K562 (cell line): ENCODE measurements around the gene MCAT. TPM values are rescaled to one million over a fixed set of nuclear protein-coding genes. Genes with fewer than 3 reads are reported as not detected.

Experiments
- ATAC-seq: fragments of 200-7000 bp; cut with Tn5 transposase; 3 replicates; pipeline ENCODE4 v1.9.1; 2020; ENCODE audit warnings: moderate library complexity
- BruUV-seq: library from RNA; stranded (reverse); fragments of 400-500 nt; replicated peaks from 2 replicates; lab custom pipeline; 2021; lab: Mats Ljungman, UMichigan
- CTCF ChIA-PET: fragments of 300-600 bp; formaldehyde crosslinking; extraction: SDS; loops from one replicate; lab custom pipeline; 2021; ENCODE audit warnings: low intra/inter-chr PET ratio; lab: Yijun Ruan, JAX
- POLR2A ChIA-PET: fragments of 300-600, 350-650 bp; sonication (Branson Sonifier 250); formaldehyde crosslinking; extraction: SDS; loops from one replicate; lab custom pipeline; 2021; ENCODE audit warnings: antibody characterized with exemption, inconsistent platforms; lab: Yijun Ruan, JAX
- DNase-seq, 4 experiments: peaks; one replicate each; pipeline versions ENCODE4 v3.0.0 to v3.0.0-alpha.2; 2011 to 2018; ENCODE audit warnings: low spot score in 3 of 4, mixed read lengths in 3 of 4; ENCODE audit errors: extremely low read depth in 1 of 4
- FAIRE-seq: peaks from 2 replicates; lab custom pipeline; 2011; peaks lifted over from hg19 to GRCh38; lab: Jason Lieb, UNC
- H2AFZ ChIP-seq: 2 replicates; pipeline ENCODE4 v1.6.0; 2011; ENCODE audit warnings: low read depth, low read length, control low read depth, inconsistent platforms
- H3K27ac ChIP-seq: fragments of 200-600 bp; 3 replicates; pipeline ENCODE4 v1.8.0; 2011; ENCODE audit warnings: low read depth, mild to moderate bottlenecking, control low read depth, inconsistent platforms, low read length, moderate library complexity, mixed read lengths; ENCODE audit errors: extremely low read depth
- H3K27me3 ChIP-seq, 2 experiments: fragments of 300-600 bp in 1 of 2; 2 replicates in 1 of 2; 3 replicates in 1 of 2; pipeline versions ENCODE4 v1.6.0 to v1.8.0; 2011; ENCODE audit warnings: inconsistent platforms in 2 of 2, low read length in 2 of 2, mild to moderate bottlenecking in 1 of 2, mixed read lengths in 1 of 2, moderate library complexity in 1 of 2; ENCODE audit not compliant: control insufficient read depth in 2 of 2, insufficient read depth in 2 of 2
- H3K36me3 ChIP-seq: fragments of 300-600 bp; 3 replicates; pipeline ENCODE4 v1.8.0; 2011; ENCODE audit warnings: mild to moderate bottlenecking, low read length, inconsistent platforms; ENCODE audit not compliant: control insufficient read depth, insufficient read depth
- H3K4me1 ChIP-seq, 2 experiments: fragments of 200-600 bp in 1 of 2; replicated peaks in 1 of 2; 2 replicates in 1 of 2; 3 replicates in 1 of 2; pipeline versions ENCODE4 v1.5.1 to v1.8.0; 2011; ENCODE audit warnings: inconsistent platforms in 2 of 2, low read length in 2 of 2, mild to moderate bottlenecking in 1 of 2, mixed read lengths in 1 of 2, moderate library complexity in 1 of 2; ENCODE audit not compliant: control insufficient read depth in 2 of 2, insufficient read depth in 2 of 2
- H3K4me2 ChIP-seq: 2 replicates; pipeline ENCODE4 v1.6.1; 2011; ENCODE audit warnings: low read length, control low read depth, inconsistent platforms, mixed read lengths; ENCODE audit not compliant: insufficient read depth
- H3K4me3 ChIP-seq: fragments of 200-600 bp; sonication (generic), shearing (Covaris generic); 2 replicates; pipeline ENCODE4 v1.5.1; 2016; ENCODE audit warnings: control low read depth, inconsistent platforms
- H3K79me2 ChIP-seq: fragments of 200-600 bp; 3 replicates; pipeline ENCODE4 v1.8.0; 2011; ENCODE audit warnings: low read length, inconsistent platforms; ENCODE audit not compliant: control insufficient read depth, insufficient read depth
- H3K9ac ChIP-seq, 2 experiments: 2 replicates each; pipeline versions ENCODE4 v1.6.0 to v1.6.1; 2011; ENCODE audit warnings: low read depth in 2 of 2, low read length in 2 of 2, control low read depth in 1 of 2, inconsistent platforms in 1 of 2, mild to moderate bottlenecking in 1 of 2, mixed read lengths in 1 of 2; ENCODE audit not compliant: insufficient read depth in 1 of 2
- H3K9me1 ChIP-seq: one replicate; pipeline ENCODE4 v1.6.0; 2011; ENCODE audit warnings: inconsistent platforms, mild to moderate bottlenecking, low read length, moderate library complexity; ENCODE audit not compliant: control insufficient read depth, insufficient read depth
- H3K9me3 ChIP-seq: replicated peaks from 2 replicates; pipeline ENCODE4 v1.5.1; 2011; ENCODE audit warnings: low read depth, low read length, inconsistent platforms; ENCODE audit not compliant: control insufficient read depth, insufficient read depth
- H4K20me1 ChIP-seq: replicated peaks from 2 replicates; pipeline ENCODE4 v1.6.1; 2011; ENCODE audit warnings: low read length, inconsistent platforms, mixed read lengths; ENCODE audit not compliant: control insufficient read depth, insufficient read depth
- CREB3 ChIP-seq: fragments of 450-650 bp; conservative IDR thresholded peaks from 2 replicates; pipeline ENCODE4 v1.6.1; 2016; ENCODE audit warnings: missing genetic modification characterization, low read depth, mild to moderate bottlenecking, missing compliant biosample characterization, moderate library complexity
- SPI1 ChIP-seq: IDR thresholded peaks from 2 replicates; pipeline ENCODE4 v1.6.1; 2011; ENCODE audit warnings: low read depth, low read length, control low read depth, borderline replicate concordance
- WGBS: fragments of 100-300 bp; shearing (Covaris generic); methylation state at CpG from one replicate; pipeline ENCODE4 v1.1.6; 2016; ENCODE audit warnings: low coverage, mixed read lengths; ENCODE audit not compliant: insufficient coverage; ENCODE audit errors: missing lambda C conversion rate; 5-methylcytosine and 5-hydroxymethylcytosine counted together
- in situ Hi-C: fragments of 300-500 bp; cut with MboI; formaldehyde crosslinking; loops from 4 replicates; pipeline ENCODE4 v1.15.0; 2018; ENCODE audit warnings: inconsistent platforms, mixed read lengths
- intact Hi-C: fragments of 100-400 bp; cut with micrococcal nuclease; formaldehyde crosslinking; loops from 2 replicates; pipeline ENCODE4 v1.14.2; 2022
- polyA plus RNA-seq, 8 experiments: library from polyadenylated mRNA; depleted of rRNA in 4 of 8; stranded (reverse) in 5 of 8; unstranded in 3 of 8; fragments of >200 nt; fragmentation: Nextera tagmentation in 2 of 8; fragmentation: Illumina TruSeq in 1 of 8; extraction: Ambion mirVana in 2 of 8; extraction: Trizol in 1 of 8; gene quantifications; 2 replicates each; pipeline versions ENCODE4 v1.2.1 to v1.2.3, GENCODE V29; 2011 to 2014; ENCODE audit warnings: inconsistent platforms in 1 of 8, missing spikeins in 1 of 8
- total RNA-seq, 7 experiments: library from RNA; depleted of rRNA in 6 of 7; stranded (reverse); fragments of >200 nt in 6 of 7; fragmentation: Illumina TruSeq in 2 of 7; extraction: Trizol in 2 of 7; gene quantifications; 2 replicates each; pipeline versions ENCODE4 v1.2.1 to v1.2.3, GENCODE V29; 2011 to 2021; ENCODE audit warnings: low replicate concordance in 1 of 7

MCAT gene
- total and polyA plus RNA-seq, 9 of the 15 experiments (the other 6 are each of a cell fraction or from before 2014, with no cell fraction given): 3.3 to 27.8 (median 13.9) TPM

DNA sequence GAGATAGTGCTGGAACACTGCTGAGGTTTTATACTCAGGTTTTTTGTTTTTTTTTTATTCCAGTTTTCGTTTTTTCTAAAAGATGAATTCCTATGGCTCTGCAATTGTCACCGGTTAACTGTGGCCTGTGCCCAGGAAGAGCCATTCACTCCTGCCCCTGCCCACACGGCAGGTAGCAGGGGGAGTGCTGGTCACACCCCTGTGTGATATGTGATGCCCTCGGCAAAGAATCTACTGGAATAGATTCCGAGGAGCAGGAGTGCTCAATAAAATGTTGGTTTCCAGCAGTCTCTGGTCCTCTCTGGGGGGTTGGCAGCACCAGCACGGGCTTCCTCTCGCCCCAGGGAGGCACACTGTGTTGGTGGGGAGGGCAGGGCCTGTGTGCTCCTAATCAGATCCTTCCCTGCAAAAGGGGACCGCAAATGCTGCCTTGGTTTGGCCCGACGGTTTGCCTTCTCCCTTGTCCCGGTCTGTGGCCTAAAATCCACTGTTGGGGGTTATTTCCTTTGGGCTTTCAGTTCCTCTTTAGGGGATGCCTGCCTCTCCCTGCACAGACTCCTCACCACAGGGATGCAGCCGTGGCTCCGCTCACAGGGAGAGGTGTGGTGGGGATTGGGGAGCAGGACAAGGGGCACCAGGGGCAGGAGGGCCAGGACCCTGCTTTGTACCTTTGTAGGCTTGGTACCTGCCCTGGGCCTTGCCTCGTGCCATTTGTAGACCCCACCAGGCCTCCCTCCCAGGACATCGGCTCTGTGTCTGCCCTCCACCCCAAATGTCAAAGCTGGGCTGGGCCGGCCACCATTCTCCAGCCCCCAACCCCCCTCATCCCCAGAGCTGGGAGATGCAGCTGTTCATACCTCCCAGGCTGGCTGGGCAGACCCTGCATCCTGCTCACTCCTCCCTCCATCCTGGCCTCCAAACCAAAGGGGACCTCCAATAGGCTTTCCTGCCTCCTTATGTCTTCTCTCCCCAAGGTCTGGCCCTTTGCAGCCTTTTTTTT is 13.5 kb downstream of the MCAT start:
- Histone ChIP-seq H4K20me1 (no peaks in the 10 kb centered on the region), H2AFZ (no peak overlapping the region), H3K9ac (peak overlapping the region in 1 of 2 experiments; percentile 71; a peak in 2 of 4 replicates), H3K36me3 (peaks cover 26% of the 10 kb centered on the region; the same call in 2 of the 3 replicates), H3K27me3 (no peaks in the 10 kb centered on the region), H3K4me2 (no peak overlapping the region), H3K9me1 (no peaks in the 10 kb centered on the region), H3K4me3 (no peak overlapping the region), H3K79me2 (no peaks in the 10 kb centered on the region), H3K27ac (no peak overlapping the region), H3K4me1 (peaks cover 8 to 37% of the 10 kb centered on the region in 2 experiments; a peak in 4 of 5 replicates), H3K9me3 (no peaks in the 10 kb centered on the region)
- in situ Hi-C loops (no loop called here), intact Hi-C loops (no loop called here)
- 28% methylated on average over 9 of the region's 16 CpGs for WGBS
- 0 out of 2 replicates have a peak, but pooled peaks have one; percentile 20 for TF ChIP-seq SPI1
- TF ChIP-seq CREB3 (tag): no peak
- no peak for ATAC-seq
- CTCF ChIA-PET: no interaction called here
- POLR2A ChIA-PET: no interaction called here
- no TSS peak for BruUV-seq
- DNase-seq: no peak
- FAIRE-seq: no peak
